H9 (cell line): ENCODE measurements around the gene PTGFRN. TPM values are rescaled to one million over a fixed set of nuclear protein-coding genes. Genes with fewer than 3 reads are reported as not detected.

Source experiments
- DNase-seq: peaks from one replicate; pipeline ENCODE4 v3.0.0-alpha.2; 2017
- H2AFZ ChIP-seq: one replicate; pipeline ENCODE4 v1.6.1; 2013; ENCODE audit warnings: mild to moderate bottlenecking, low read length, control low read depth, moderate library complexity
- H2AK5ac ChIP-seq: 2 replicates; pipeline ENCODE4 v1.6.1; 2013; ENCODE audit warnings: low read length, control low read depth, mixed read lengths; ENCODE audit not compliant: insufficient read length
- H2BK120ac ChIP-seq: one replicate; pipeline ENCODE4 v1.6.1; 2013; ENCODE audit warnings: low read depth, mild to moderate bottlenecking, low read length, control low read depth, inconsistent platforms; ENCODE audit not compliant: poor library complexity, severe bottlenecking
- H2BK12ac ChIP-seq: 2 replicates; pipeline ENCODE4 v1.6.1; 2013; ENCODE audit warnings: low read length, control low read depth, mixed read lengths, low read depth; ENCODE audit not compliant: insufficient read length
- H2BK15ac ChIP-seq: 2 replicates; pipeline ENCODE4 v1.6.1; 2013; ENCODE audit warnings: low read depth, low read length, control low read depth
- H2BK20ac ChIP-seq: one replicate; pipeline ENCODE4 v1.6.1; 2013; ENCODE audit warnings: low read depth, mild to moderate bottlenecking, low read length, control low read depth, inconsistent platforms; ENCODE audit not compliant: poor library complexity, severe bottlenecking
- H2BK5ac ChIP-seq: 2 replicates; pipeline ENCODE4 v1.6.1; 2013; ENCODE audit warnings: low read length, control low read depth, mixed read lengths; ENCODE audit not compliant: insufficient read length
- H3K14ac ChIP-seq: 2 replicates; pipeline ENCODE4 v1.6.1; 2013; ENCODE audit warnings: low read length, control low read depth; ENCODE audit not compliant: insufficient read depth
- H3K18ac ChIP-seq: 2 replicates; pipeline ENCODE4 v1.6.1; 2013; ENCODE audit warnings: low read depth, mild to moderate bottlenecking, mixed read lengths, low read length, control low read depth; ENCODE audit not compliant: insufficient read length
- H3K23ac ChIP-seq: 2 replicates; pipeline ENCODE4 v1.6.1; 2013; ENCODE audit warnings: low read length, control low read depth, mixed read lengths, low read depth; ENCODE audit not compliant: insufficient read length
- H3K23me2 ChIP-seq: 2 replicates; pipeline ENCODE4 v1.6.1; 2013; ENCODE audit warnings: low read depth, mild to moderate bottlenecking, mixed read lengths, low read length, control low read depth; ENCODE audit not compliant: insufficient read length, poor library complexity, severe bottlenecking
- H3K27ac ChIP-seq: 2 replicates; pipeline ENCODE4 v1.5.1; 2013; ENCODE audit warnings: low read length, control low read depth, mixed read lengths, low read depth; ENCODE audit not compliant: insufficient read length
- H3K27me3 ChIP-seq: 2 replicates; pipeline ENCODE4 v1.6.1; 2013; ENCODE audit warnings: low read length, control low read depth, inconsistent platforms; ENCODE audit not compliant: insufficient read depth
- H3K4ac ChIP-seq: 2 replicates; pipeline ENCODE4 v1.6.1; 2013; ENCODE audit warnings: low read depth, mild to moderate bottlenecking, control low read depth, inconsistent platforms, low read length, moderate library complexity
- H3K4me1 ChIP-seq: 2 replicates; pipeline ENCODE4 v1.6.1; 2013; ENCODE audit warnings: low read length, control low read depth, inconsistent platforms; ENCODE audit not compliant: insufficient read depth
- H3K4me2 ChIP-seq: 2 replicates; pipeline ENCODE4 v1.6.1; 2013; ENCODE audit warnings: low read length, control low read depth, mixed read lengths; ENCODE audit not compliant: insufficient read length, insufficient read depth
- H3K56ac ChIP-seq: 2 replicates; pipeline ENCODE4 v1.6.1; 2013; ENCODE audit warnings: low read depth, mild to moderate bottlenecking, mixed read lengths, low read length, control low read depth; ENCODE audit not compliant: insufficient read length
- H3K79me1 ChIP-seq: 2 replicates; pipeline ENCODE4 v1.6.1; 2013; ENCODE audit warnings: low read depth, mild to moderate bottlenecking, moderate library complexity, low read length, control low read depth, inconsistent platforms; ENCODE audit not compliant: insufficient read depth, poor library complexity, severe bottlenecking
- H3K79me2 ChIP-seq: 2 replicates; pipeline ENCODE4 v1.6.1; 2013; ENCODE audit warnings: low read length, control low read depth, inconsistent platforms; ENCODE audit not compliant: insufficient read depth
- H3K9ac ChIP-seq: 2 replicates; pipeline ENCODE4 v1.6.1; 2013; ENCODE audit warnings: low read length, control low read depth, mixed read lengths; ENCODE audit not compliant: insufficient read length; ENCODE audit errors: extremely low read depth
- H3K9me3 ChIP-seq: one replicate; pipeline ENCODE4 v1.6.1; 2013; ENCODE audit warnings: low read depth, low read length, inconsistent platforms; ENCODE audit not compliant: control insufficient read depth
- H3T11ph ChIP-seq: one replicate; pipeline ENCODE4 v1.6.1; 2013; ENCODE audit warnings: mild to moderate bottlenecking, low read length, control low read depth, inconsistent platforms
- H4K20me1 ChIP-seq: one replicate; pipeline ENCODE4 v1.6.1; 2013; ENCODE audit not compliant: control insufficient read depth, insufficient read length, insufficient read depth
- H4K5ac ChIP-seq: 2 replicates; pipeline ENCODE4 v1.6.1; 2013; ENCODE audit warnings: low read depth, mild to moderate bottlenecking, mixed read lengths, low read length, control low read depth; ENCODE audit not compliant: insufficient read length
- H4K8ac ChIP-seq: replicated peaks from 2 replicates; pipeline ENCODE4 v1.6.1; 2013; ENCODE audit warnings: low read length, control low read depth, mixed read lengths, low read depth; ENCODE audit not compliant: insufficient read length
- H4K91ac ChIP-seq: 2 replicates; pipeline ENCODE4 v1.6.1; 2013; ENCODE audit warnings: low read depth, mild to moderate bottlenecking, moderate library complexity, mixed read lengths, low read length, control low read depth; ENCODE audit not compliant: insufficient read length
- H3K27ac Mint-ChIP-seq, 3 experiments: 2 replicates in 2 of 3; 3 replicates in 1 of 3; pipeline ENCODE4 v1.8.0; 2020 to 2021; ENCODE audit warnings: mixed read lengths in 3 of 3, mild to moderate bottlenecking in 1 of 3, moderate library complexity in 1 of 3
- H3K27me3 Mint-ChIP-seq: 2 replicates; pipeline ENCODE4 v1.8.0; 2021; ENCODE audit warnings: low read depth, mild to moderate bottlenecking, moderate library complexity, mixed read lengths
- H3K36me3 Mint-ChIP-seq, 3 experiments: 2 replicates in 2 of 3; 3 replicates in 1 of 3; pipeline ENCODE4 v1.8.0; 2020 to 2021; ENCODE audit warnings: low read depth in 3 of 3, mixed read lengths in 3 of 3; ENCODE audit not compliant: insufficient read depth in 1 of 3
- H3K4me1 Mint-ChIP-seq, 2 experiments: 2 replicates each; pipeline ENCODE4 v1.8.0; 2020; ENCODE audit warnings: mixed read lengths in 2 of 2
- H3K4me3 Mint-ChIP-seq, 2 experiments: 2 replicates in 1 of 2; 3 replicates in 1 of 2; pipeline ENCODE4 v1.8.0; 2020 to 2021; ENCODE audit warnings: mild to moderate bottlenecking in 2 of 2, mixed read lengths in 2 of 2, moderate library complexity in 1 of 2
- H3K9me3 Mint-ChIP-seq, 2 experiments: 2 replicates in 1 of 2; 3 replicates in 1 of 2; pipeline ENCODE4 v1.8.0; 2020; ENCODE audit warnings: mild to moderate bottlenecking in 2 of 2, mixed read lengths in 2 of 2, moderate library complexity in 1 of 2
- CTCF ChIP-seq: fragments of 200-600 bp; sonication (generic); conservative IDR thresholded peaks from 3 replicates; pipeline ENCODE4 v1.8.0; 2021; ENCODE audit warnings: antibody characterized with exemption, mild to moderate bottlenecking
- WGBS: extraction: QIAGEN DNeasy Blood & Tissue Kit; methylation state at CpG from one replicate; pipeline ENCODE4 v1.1.7; 2013; ENCODE audit warnings: missing lambda C conversion rate, low lambda C conversion rate, mixed read lengths; ENCODE audit not compliant: insufficient read length; ENCODE audit errors: extremely low coverage; 5-methylcytosine and 5-hydroxymethylcytosine counted together
- total RNA-seq: library from RNA; stranded (reverse); gene quantifications from 2 replicates; pipeline ENCODE4 v1.2.1, GENCODE V29; 2021

PTGFRN gene
- total RNA-seq, 1 experiment from 2014 or later, result 26.3 TPM

- Histone ChIP-seq H3K23ac (no peak overlapping the region), H3K4ac (no peak overlapping the region), H3K4me1 (no peaks in the 10 kb centered on the region; the same call in 1 of the 2 replicates), H4K20me1 (no peaks in the 10 kb centered on the region), H3K23me2 (no peaks in the 10 kb centered on the region), H4K8ac (no peak overlapping the region), H2BK20ac (no peak overlapping the region), H3K14ac (no peak overlapping the region), H4K91ac (no peak overlapping the region), H2BK12ac (no peak overlapping the region), H3K4me2 (no peak overlapping the region), H3K27ac (no peak overlapping the region), H3K56ac (no peak overlapping the region), H2BK5ac (no peak overlapping the region), H3T11ph (no peak overlapping the region), H2AFZ (no peak overlapping the region), H3K9me3 (no peaks in the 10 kb centered on the region), H2BK15ac (no peak overlapping the region), H3K79me2 (no peaks in the 10 kb centered on the region), H2AK5ac (no peak overlapping the region), H3K79me1 (no peaks in the 10 kb centered on the region), H3K18ac (no peak overlapping the region), H4K5ac (no peak overlapping the region), H3K9ac (no peak overlapping the region), H2BK120ac (no peak overlapping the region), H3K27me3 (no peaks in the 10 kb centered on the region)
- Mint-ChIP-seq H3K9me3 (peaks cover 6% of the 10 kb centered on the region in 2 experiments; a peak in 4 of 5 replicates), H3K4me3 (no peak overlapping the region), H3K27me3 (no peaks in the 10 kb centered on the region; the same call in 1 of the 2 replicates), H3K36me3 (no peaks in the 10 kb centered on the region; a peak in 1 of 7 replicates), H3K4me1 (peaks cover 10 to 11% of the 10 kb centered on the region in 2 experiments), H3K27ac (no peak overlapping the region)
- no peak for DNase-seq
- WGBS, result no CpG with 5 or more reads among the region's 4 CpGs
- no peak for TF ChIP-seq CTCF
Measured at GRCh38 chr1:116889380-116889779, 20.3 kb upstream of the PTGFRN start.
